Left ventricle myocardium inferior (tissue), 1 donor: ENCODE measurements around the gene DRAM1. TPM values are rescaled to one million over a fixed set of nuclear protein-coding genes. Genes with fewer than 3 reads are reported as not detected.

Experiments
- DNase-seq: peaks from one replicate; pipeline ENCODE4 v3.0.0-alpha.2; 2020
- H3K27ac ChIP-seq: fragments of 200-600 bp; replicated peaks from 2 replicates; pipeline ENCODE4 v1.8.0; 2021
- H3K27me3 ChIP-seq: fragments of 200-600 bp; 2 replicates; pipeline ENCODE4 v1.8.0; 2021; ENCODE audit warnings: low read depth
- H3K36me3 ChIP-seq: fragments of 200-600 bp; 2 replicates; pipeline ENCODE4 v1.8.0; 2021
- H3K4me1 ChIP-seq: fragments of 200-600 bp; 2 replicates; pipeline ENCODE4 v1.8.0; 2021
- H3K4me3 ChIP-seq: fragments of 200-600 bp; 2 replicates; pipeline ENCODE4 v1.8.0; 2021; ENCODE audit warnings: mild to moderate bottlenecking, moderate library complexity
- H3K9me3 ChIP-seq: fragments of 200-600 bp; replicated peaks from 2 replicates; pipeline ENCODE4 v1.8.0; 2021
- intact Hi-C: fragments of 100-400 bp; cut with micrococcal nuclease; formaldehyde crosslinking; loops from one replicate; pipeline ENCODE4 v1.11.0; 2022
- total RNA-seq: library from RNA; stranded (reverse); fragmentation: NEBNext Ultra II Directional; extraction: Animal tissue kit (Norgen Biotek cat#: 25700); gene quantifications from one replicate; pipeline ENCODE4 v1.2.1, GENCODE V29; 2021
- TF ChIP-seq, protein P1 (sequence below): fragments of 200-600 bp; IDR thresholded peaks from 2 replicates; pipeline ENCODE4 v1.8.0; 2021; ENCODE audit warnings: antibody characterized with exemption, mild to moderate bottlenecking, borderline replicate concordance
- donor health status: DM: no; HTN: yes; CAD: no; lungs with severe emphysema.

DRAM1 gene
- total RNA-seq, 1 donor from 2014 or later: 5.3 TPM

DNA sequence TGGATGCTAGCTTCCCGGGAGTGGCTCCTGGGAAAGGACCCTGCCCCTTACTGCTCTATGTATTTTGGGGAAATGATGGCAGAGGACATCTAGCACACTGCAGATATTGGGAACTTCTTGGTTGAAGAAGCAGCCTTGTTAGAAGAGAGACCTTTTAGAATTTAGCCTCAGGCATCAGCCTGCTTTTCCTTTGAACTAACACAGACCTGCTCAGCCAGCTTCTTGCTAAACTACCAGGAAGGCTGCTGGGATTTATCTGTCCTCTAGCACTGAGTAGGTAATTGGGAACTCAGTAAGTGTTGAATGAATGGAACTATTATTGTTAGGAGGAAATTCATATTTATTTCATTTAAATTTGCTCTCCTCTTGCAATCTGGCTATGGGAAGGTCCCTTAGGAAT, 77.3 kb downstream of the DRAM1 start:
- Histone ChIP-seq H3K27me3 (no peaks in the 10 kb centered on the region), H3K36me3 (no peaks in the 10 kb centered on the region), H3K4me3 (no peak overlapping the region), H3K27ac (no peak overlapping the region), H3K4me1 (no peaks in the 10 kb centered on the region), H3K9me3 (peaks cover 9% of the 10 kb centered on the region)
- intact Hi-C loops: no loop called here
- no peak for DNase-seq
- TF ChIP-seq, protein P1, sequence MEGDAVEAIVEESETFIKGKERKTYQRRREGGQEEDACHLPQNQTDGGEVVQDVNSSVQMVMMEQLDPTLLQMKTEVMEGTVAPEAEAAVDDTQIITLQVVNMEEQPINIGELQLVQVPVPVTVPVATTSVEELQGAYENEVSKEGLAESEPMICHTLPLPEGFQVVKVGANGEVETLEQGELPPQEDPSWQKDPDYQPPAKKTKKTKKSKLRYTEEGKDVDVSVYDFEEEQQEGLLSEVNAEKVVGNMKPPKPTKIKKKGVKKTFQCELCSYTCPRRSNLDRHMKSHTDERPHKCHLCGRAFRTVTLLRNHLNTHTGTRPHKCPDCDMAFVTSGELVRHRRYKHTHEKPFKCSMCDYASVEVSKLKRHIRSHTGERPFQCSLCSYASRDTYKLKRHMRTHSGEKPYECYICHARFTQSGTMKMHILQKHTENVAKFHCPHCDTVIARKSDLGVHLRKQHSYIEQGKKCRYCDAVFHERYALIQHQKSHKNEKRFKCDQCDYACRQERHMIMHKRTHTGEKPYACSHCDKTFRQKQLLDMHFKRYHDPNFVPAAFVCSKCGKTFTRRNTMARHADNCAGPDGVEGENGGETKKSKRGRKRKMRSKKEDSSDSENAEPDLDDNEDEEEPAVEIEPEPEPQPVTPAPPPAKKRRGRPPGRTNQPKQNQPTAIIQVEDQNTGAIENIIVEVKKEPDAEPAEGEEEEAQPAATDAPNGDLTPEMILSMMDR: no peak

DNA sequence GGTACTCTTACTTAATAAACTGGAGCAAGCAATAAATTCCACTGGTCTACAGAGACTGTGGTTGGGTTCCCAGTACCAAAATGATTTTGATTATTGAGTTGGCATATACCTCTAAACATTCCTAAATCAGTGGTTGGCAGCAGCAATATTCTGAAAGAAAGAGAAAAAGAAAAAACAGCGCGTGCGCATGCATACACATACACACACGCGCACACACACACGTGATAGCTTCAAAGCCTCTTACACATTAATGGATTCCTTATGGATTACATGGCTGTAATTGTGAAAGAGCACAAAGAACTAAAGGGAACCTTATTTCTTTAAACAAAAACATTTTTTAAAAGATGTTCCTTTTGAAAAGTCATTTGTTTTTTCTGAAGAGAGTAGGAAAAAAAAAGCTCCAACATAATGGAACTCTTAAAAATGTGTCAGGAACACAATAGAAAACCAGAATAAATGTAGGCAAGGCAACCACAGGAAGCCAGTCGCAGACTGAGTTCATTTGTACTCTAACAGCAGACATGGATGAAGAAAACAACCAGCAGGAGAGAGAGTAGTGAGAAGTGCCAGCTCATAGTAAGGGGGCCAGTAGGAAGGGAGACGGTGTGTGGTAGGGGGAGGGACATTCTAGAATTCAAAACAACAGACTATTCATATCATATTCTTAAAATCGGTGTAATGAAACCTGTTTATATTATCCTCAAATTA, 80.0 kb downstream of the DRAM1 start:
- no peak for DNase-seq
- TF ChIP-seq, protein P1: no peak
- peaks cover 16% of the 10 kb centered on the region for H3K9me3 ChIP-seq
- H3K36me3 ChIP-seq: no peaks in the 10 kb centered on the region
- no peaks in the 10 kb centered on the region for H3K27me3 ChIP-seq
- intact Hi-C loops: no loop called here
- no peaks in the 10 kb centered on the region for H3K4me1 ChIP-seq
- H3K4me3 ChIP-seq: no peak overlapping the region
- no peak overlapping the region for H3K27ac ChIP-seq

DNA sequence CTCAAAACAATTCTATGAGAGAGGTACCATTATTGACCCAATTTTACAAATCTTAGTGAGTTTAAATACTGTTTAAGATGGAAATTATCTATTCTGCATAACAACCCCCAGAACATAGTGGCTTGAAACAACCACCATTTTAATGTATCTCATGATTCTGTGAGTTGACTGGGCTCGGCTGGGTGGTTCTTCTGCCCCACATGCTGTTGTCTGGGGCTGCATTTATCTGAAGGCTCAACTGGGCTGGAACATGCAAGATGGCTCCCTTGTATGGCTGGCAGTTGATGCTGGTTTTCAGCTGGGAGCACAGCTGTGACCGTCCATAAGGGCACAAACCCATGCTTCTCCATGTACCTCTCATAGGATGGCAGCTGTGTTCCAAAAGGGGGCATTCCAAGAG, 82.2 kb downstream of the DRAM1 start:
- no peak overlapping the region for H3K27ac ChIP-seq
- no peak overlapping the region for H3K4me3 ChIP-seq
- intact Hi-C loops: no loop called here
- DNase-seq: no peak
- TF ChIP-seq, protein P1: no peak
- H3K4me1 ChIP-seq: no peaks in the 10 kb centered on the region
- H3K27me3 ChIP-seq: no peaks in the 10 kb centered on the region
- H3K36me3 ChIP-seq: no peaks in the 10 kb centered on the region
- peaks cover 16% of the 10 kb centered on the region for H3K9me3 ChIP-seq

DNA sequence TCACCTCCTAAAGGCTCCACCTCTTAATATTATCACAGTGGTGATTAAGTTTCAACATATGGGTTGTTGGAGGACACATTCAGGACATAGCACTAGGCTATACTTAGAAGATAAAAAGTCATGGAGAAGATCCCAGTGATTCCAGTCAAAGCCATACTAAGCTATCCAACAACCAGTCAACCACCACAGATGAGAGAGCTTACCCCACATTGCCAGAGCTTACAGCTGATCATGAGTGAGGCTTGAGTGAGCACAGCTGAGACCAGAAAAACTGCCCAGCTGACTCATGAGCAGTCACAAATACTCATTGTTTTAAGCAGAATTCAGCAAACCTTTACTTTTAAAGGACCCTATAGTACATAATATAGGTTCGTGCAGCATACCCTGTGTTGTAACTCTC, 85.1 kb downstream of the DRAM1 start:
- Histone ChIP-seq H3K4me3 (no peak overlapping the region), H3K36me3 (no peaks in the 10 kb centered on the region), H3K9me3 (peaks cover 16% of the 10 kb centered on the region), H3K4me1 (no peaks in the 10 kb centered on the region), H3K27me3 (no peaks in the 10 kb centered on the region), H3K27ac (no peak overlapping the region)
- TF ChIP-seq, protein P1: no peak
- intact Hi-C loops: no loop called here
- DNase-seq: no peak

DNA sequence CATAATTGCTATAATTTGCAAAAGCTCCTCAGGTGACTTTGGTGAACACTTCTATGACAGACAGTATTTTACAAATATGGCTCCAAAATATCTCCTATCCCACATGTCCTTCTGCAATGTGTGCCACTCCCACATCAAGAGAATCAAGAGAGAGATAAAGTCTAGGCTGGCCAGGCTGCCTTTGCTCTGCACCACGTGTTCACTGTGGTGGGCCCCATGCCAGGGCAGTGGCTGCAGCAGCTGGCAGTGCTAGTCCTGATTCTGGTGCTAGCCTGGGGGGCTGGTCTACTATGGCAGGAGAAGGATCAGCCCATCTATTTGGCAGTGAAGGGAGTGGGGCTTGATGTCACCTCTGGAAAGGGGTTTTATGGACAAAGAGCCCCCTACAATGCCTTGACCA, 86.3 kb downstream of the DRAM1 start:
- TF ChIP-seq, protein P1: no peak
- Histone ChIP-seq H3K27ac (no peak overlapping the region), H3K4me1 (no peaks in the 10 kb centered on the region), H3K27me3 (no peaks in the 10 kb centered on the region), H3K4me3 (no peak overlapping the region), H3K9me3 (peaks cover 16% of the 10 kb centered on the region), H3K36me3 (no peaks in the 10 kb centered on the region)
- intact Hi-C loops: no loop called here
- no peak for DNase-seq
